Lung (tissue), 12 donors: ENCODE measurements around the gene MCOLN1. TPM values are rescaled to one million over a fixed set of nuclear protein-coding genes. Genes with fewer than 3 reads are reported as not detected.

Source experiments
- ATAC-seq: fragments of 200-7000 bp; cut with Tn5 transposase; one replicate; pipeline ENCODE4 v1.9.1; 2020; ENCODE audit warnings: moderate number of reproducible peaks; ENCODE audit not compliant: insufficient read depth, low FRiP score
- DNase-seq, 3 donors: peaks; one replicate each; pipeline ENCODE4 v3.0.0-alpha.2; 2013 to 2017
- H3K27ac ChIP-seq, 2 donors: one replicate each; pipeline ENCODE4 v1.5.1; 2013; ENCODE audit warnings: mild to moderate bottlenecking in 2 of 2, moderate library complexity in 2 of 2, control low read depth in 1 of 2, inconsistent platforms in 1 of 2, low read depth in 1 of 2, low read length in 1 of 2
- H3K27me3 ChIP-seq, 3 donors: one replicate each; pipeline ENCODE4 v1.5.1; 2013; ENCODE audit warnings: low read length in 2 of 3; ENCODE audit not compliant: control insufficient read depth in 3 of 3, insufficient read depth in 3 of 3
- H3K36me3 ChIP-seq, 4 donors: one replicate each; pipeline ENCODE4 v1.5.1; 2013; ENCODE audit warnings: low read length in 4 of 4, mild to moderate bottlenecking in 1 of 4, moderate library complexity in 1 of 4; ENCODE audit not compliant: control insufficient read depth in 4 of 4, insufficient read depth in 4 of 4
- H3K4me1 ChIP-seq, 5 donors: one replicate each; pipeline ENCODE4 v1.5.1; 2013; ENCODE audit warnings: low read length in 5 of 5, mild to moderate bottlenecking in 2 of 5, moderate library complexity in 1 of 5; ENCODE audit not compliant: control insufficient read depth in 5 of 5, insufficient read depth in 5 of 5
- H3K4me3 ChIP-seq: one replicate; pipeline ENCODE4 v1.5.1; 2013; ENCODE audit warnings: mild to moderate bottlenecking, control low read depth, moderate library complexity
- H3K9ac ChIP-seq, 2 donors: one replicate each; pipeline ENCODE4 v1.5.1; 2013; ENCODE audit warnings: low read length in 2 of 2, control low read depth in 1 of 2; ENCODE audit not compliant: insufficient read depth in 1 of 2
- H3K9me3 ChIP-seq, 4 donors: one replicate each; pipeline ENCODE4 v1.5.1; 2013; ENCODE audit warnings: low read length in 3 of 4, mild to moderate bottlenecking in 1 of 4, moderate library complexity in 1 of 4; ENCODE audit not compliant: control insufficient read depth in 4 of 4, insufficient read depth in 3 of 4
- WGBS, 2 donors: extraction: QIAGEN DNeasy Blood & Tissue Kit; methylation state at CpG; one replicate each; pipeline ENCODE4 v1.1.7; 2013; 5-methylcytosine and 5-hydroxymethylcytosine counted together
- polyA plus RNA-seq, 2 donors: library from polyadenylated mRNA; stranded (reverse); fragments of 200-250 nt; gene quantifications; one replicate each; pipeline ENCODE4 v1.2.1, GENCODE V29; 2013
- total RNA-seq, 2 donors: library from RNA; depleted of rRNA in 1 of 2; stranded (reverse); fragments of >200 nt in 1 of 2; gene quantifications; one replicate each; pipeline ENCODE4 v1.2.1, GENCODE V29; 2014 to 2021
- TF ChIP-seq, protein P1 (sequence below): IDR thresholded peaks from 2 replicates; pipeline ENCODE4 v1.5.1; 2012; ENCODE audit warnings: mild to moderate bottlenecking; ENCODE audit errors: control extremely low read depth, extremely low read depth
- donor health status: control.
- donor health status: control.
- donor health status: Bipolar disorder and iron deficiency.
- donor health status: healthy.
- donor health status: DM: yes; HTN: yes; CAD: no.

The MCOLN1 gene
- total and polyA plus RNA-seq, 4 donors, result 11.6 to 68.1 (median 59.9) TPM

- WGBS, 2 donors, result 22 to 30% methylated on average over 19 of the region's 19 CpGs
- DNase-seq, result no peak
- Histone ChIP-seq H3K9ac (no peak overlapping the region), H3K36me3 (no peaks in the 10 kb centered on the region), H3K27me3 (peaks cover 0 to 3% (median 0%) of the 10 kb centered on the region in 3 donors), H3K4me1 (peaks cover 0 to 17% (median 4%) of the 10 kb centered on the region in 5 donors), H3K4me3 (no peak overlapping the region), H3K9me3 (peaks cover 0 to 4% (median 0%) of the 10 kb centered on the region in 4 donors), H3K27ac (no peak overlapping the region)
- ATAC-seq, result no peak
- TF ChIP-seq, protein P1, sequence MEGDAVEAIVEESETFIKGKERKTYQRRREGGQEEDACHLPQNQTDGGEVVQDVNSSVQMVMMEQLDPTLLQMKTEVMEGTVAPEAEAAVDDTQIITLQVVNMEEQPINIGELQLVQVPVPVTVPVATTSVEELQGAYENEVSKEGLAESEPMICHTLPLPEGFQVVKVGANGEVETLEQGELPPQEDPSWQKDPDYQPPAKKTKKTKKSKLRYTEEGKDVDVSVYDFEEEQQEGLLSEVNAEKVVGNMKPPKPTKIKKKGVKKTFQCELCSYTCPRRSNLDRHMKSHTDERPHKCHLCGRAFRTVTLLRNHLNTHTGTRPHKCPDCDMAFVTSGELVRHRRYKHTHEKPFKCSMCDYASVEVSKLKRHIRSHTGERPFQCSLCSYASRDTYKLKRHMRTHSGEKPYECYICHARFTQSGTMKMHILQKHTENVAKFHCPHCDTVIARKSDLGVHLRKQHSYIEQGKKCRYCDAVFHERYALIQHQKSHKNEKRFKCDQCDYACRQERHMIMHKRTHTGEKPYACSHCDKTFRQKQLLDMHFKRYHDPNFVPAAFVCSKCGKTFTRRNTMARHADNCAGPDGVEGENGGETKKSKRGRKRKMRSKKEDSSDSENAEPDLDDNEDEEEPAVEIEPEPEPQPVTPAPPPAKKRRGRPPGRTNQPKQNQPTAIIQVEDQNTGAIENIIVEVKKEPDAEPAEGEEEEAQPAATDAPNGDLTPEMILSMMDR, result no peak
These were observed 17.1 kb upstream of the MCOLN1 start for GRCh38 chr19:7505288-7505681.

- 3 to 5% methylated on average over 20 to 32 of the region's 33 CpGs for WGBS, 2 donors
- Histone ChIP-seq H3K4me3 (no peak overlapping the region), H3K9ac (no peak overlapping the region), H3K9me3 (no peaks in the 10 kb centered on the region), H3K27me3 (peaks cover 0 to 3% (median 0%) of the 10 kb centered on the region in 3 donors), H3K27ac (no peak overlapping the region), H3K4me1 (peaks cover 0 to 14% (median 4%) of the 10 kb centered on the region in 5 donors), H3K36me3 (no peaks in the 10 kb centered on the region)
- ATAC-seq (peak; percentile 51), DNase-seq (peak in 1 of 3 donors; percentile 45)
- TF ChIP-seq, protein P1, result no peak
These were observed 16.6 kb upstream of the MCOLN1 start for GRCh38 chr19:7505682-7506384.

- Histone ChIP-seq H3K36me3 (no peaks in the 10 kb centered on the region), H3K4me1 (peaks cover 0 to 10% (median 0%) of the 10 kb centered on the region in 5 donors), H3K27me3 (no peaks in the 10 kb centered on the region), H3K27ac (no peak overlapping the region), H3K9ac (no peak overlapping the region), H3K9me3 (no peaks in the 10 kb centered on the region), H3K4me3 (no peak overlapping the region)
- DNase-seq (peak; percentile 32 to 59 (median 54)), ATAC-seq (peak; percentile 91)
- WGBS, 2 donors, result 44 to 51% methylated on average over 20 of the region's 20 CpGs
- TF ChIP-seq, protein P1, result no peak
These were observed 15.8 kb upstream of the MCOLN1 start for GRCh38 chr19:7506385-7507328.
